Hepatocyte (in vitro differentiated cells): ENCODE data around the gene KCND2. TPM values are rescaled to one million over a fixed set of nuclear protein-coding genes. Genes with fewer than 3 reads are reported as not detected.

Experiments used
- DNase-seq: peaks from one replicate; pipeline ENCODE4 v3.0.0-alpha.2; 2016; ENCODE audit warnings: low spot score
- H2AFZ ChIP-seq: fragments of 200-600 bp; sonication (generic); 2 replicates; pipeline ENCODE4 v1.6.0; 2016; ENCODE audit warnings: antibody characterized with exemption, mild to moderate bottlenecking
- H3K27ac ChIP-seq: fragments of 200-600 bp; sonication (generic); 2 replicates; pipeline ENCODE4 v1.5.1; 2016; ENCODE audit warnings: mild to moderate bottlenecking
- H3K27me3 ChIP-seq: fragments of 200-600 bp; sonication (generic); 2 replicates; pipeline ENCODE4 v1.6.1; 2016
- H3K36me3 ChIP-seq: fragments of 200-600 bp; sonication (generic); replicated peaks from 2 replicates; pipeline ENCODE4 v1.5.1; 2016; ENCODE audit warnings: low read depth; ENCODE audit not compliant: insufficient read depth
- H3K4me1 ChIP-seq: fragments of 200-600 bp; sonication (generic); 2 replicates; pipeline ENCODE4 v1.5.1; 2016; ENCODE audit warnings: mild to moderate bottlenecking, moderate library complexity; ENCODE audit not compliant: insufficient read depth
- H3K4me2 ChIP-seq: fragments of 200-600 bp; sonication (generic); 2 replicates; pipeline ENCODE4 v1.6.0; 2016
- H3K4me3 ChIP-seq: fragments of 200-600 bp; sonication (generic); 2 replicates; pipeline ENCODE4 v1.5.1; 2016; ENCODE audit warnings: mild to moderate bottlenecking
- H3K79me2 ChIP-seq: fragments of 200-600 bp; sonication (generic); 2 replicates; pipeline ENCODE4 v1.6.0; 2017; ENCODE audit warnings: mild to moderate bottlenecking
- H3K9me2 ChIP-seq: fragments of 200-600 bp; sonication (generic); replicated peaks from 2 replicates; pipeline ENCODE4 v1.6.0; 2017; ENCODE audit warnings: mild to moderate bottlenecking; ENCODE audit not compliant: insufficient read depth
- H3K9me3 ChIP-seq: fragments of 200-600 bp; sonication (generic); 2 replicates; pipeline ENCODE4 v1.5.1; 2016; ENCODE audit warnings: low read depth, mild to moderate bottlenecking
- H4K20me1 ChIP-seq: fragments of 200-600 bp; sonication (generic); 2 replicates; pipeline ENCODE4 v1.6.0; 2016; ENCODE audit warnings: mild to moderate bottlenecking; ENCODE audit not compliant: insufficient read depth, poor library complexity, severe bottlenecking
- EZH2 ChIP-seq: fragments of 200-600 bp; sonication (generic); IDR thresholded peaks from 2 replicates; pipeline ENCODE4 v1.6.1; 2016; ENCODE audit warnings: antibody characterized with exemption, mild to moderate bottlenecking, borderline replicate concordance
- EZH2phosphoT487 ChIP-seq: fragments of 200-600 bp; sonication (generic); IDR thresholded peaks from one replicate; pipeline ENCODE4 v1.6.1; 2018; ENCODE audit warnings: antibody characterized with exemption, mild to moderate bottlenecking, low read depth, moderate library complexity; ENCODE audit not compliant: unreplicated experiment, severe bottlenecking
- WGBS: methylation state at CpG from one replicate; pipeline ENCODE4 v1.1.6; 2016; ENCODE audit warnings: low lambda C conversion rate; ENCODE audit errors: missing lambda C conversion rate; 5-methylcytosine and 5-hydroxymethylcytosine counted together
- polyA plus RNA-seq: library from polyadenylated mRNA; unstranded; fragments of >200 nt; fragmentation: Nextera tagmentation; extraction: Ambion mirVana; gene quantifications from 2 replicates; pipeline ENCODE4 v1.2.1, GENCODE V29; 2016
- total RNA-seq: library from RNA; depleted of rRNA; stranded (reverse); fragments of >200 nt; gene quantifications from 2 replicates; pipeline ENCODE4 v1.2.3, GENCODE V29; 2014
- TF ChIP-seq, protein P1 (sequence below): fragments of 200-600 bp; sonication (generic); IDR thresholded peaks from 2 replicates; pipeline ENCODE4 v1.5.1; 2016; ENCODE audit warnings: antibody characterized with exemption, mild to moderate bottlenecking; ENCODE audit not compliant: poor library complexity

The KCND2 gene
- total and polyA plus RNA-seq, 2 experiments from 2014 or later: 0.58 to 3.6 TPM

DNA sequence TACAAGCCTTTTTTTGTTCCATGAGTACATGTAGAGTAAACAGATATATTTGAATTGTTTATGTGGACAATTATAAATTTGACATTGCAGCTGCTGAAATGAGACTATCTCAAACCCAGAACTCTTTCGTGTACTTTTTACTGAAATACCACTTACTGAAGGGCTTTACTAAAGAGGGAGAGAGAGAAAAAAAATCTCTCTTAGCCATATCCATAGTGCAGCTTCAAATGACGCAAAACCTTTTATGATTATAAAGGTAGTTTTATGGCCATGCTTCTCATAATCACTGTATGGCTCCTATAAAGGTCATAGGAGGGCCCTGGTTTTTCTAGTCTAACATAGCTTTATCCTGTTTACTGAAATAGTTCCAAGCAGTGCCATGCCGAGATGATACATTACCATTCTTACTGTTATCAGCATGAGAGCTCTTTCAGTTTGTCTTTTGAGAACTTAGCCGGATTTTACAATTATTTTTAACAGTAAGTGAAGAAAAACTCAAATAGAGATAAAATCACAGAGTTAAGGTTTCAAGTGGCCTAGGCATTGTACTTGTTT, 35.1 kb downstream of the KCND2 start:
- Histone ChIP-seq H3K27ac (peak overlapping the region; percentile 33), H3K27me3 (no peaks in the 10 kb centered on the region), H3K4me3 (no peak overlapping the region), H3K4me1 (peaks cover 27% of the 10 kb centered on the region), H3K4me2 (peak overlapping the region; percentile 59), H2AFZ (peak overlapping the region; percentile 23), H3K9me3 (no peaks in the 10 kb centered on the region), H3K9me2 (no peaks in the 10 kb centered on the region), H4K20me1 (no peaks in the 10 kb centered on the region), H3K79me2 (no peaks in the 10 kb centered on the region), H3K36me3 (no peaks in the 10 kb centered on the region)
- DNase-seq: peak; percentile 6
- no peak for TF ChIP-seq EZH2phosphoT487
- TF ChIP-seq, protein P1, sequence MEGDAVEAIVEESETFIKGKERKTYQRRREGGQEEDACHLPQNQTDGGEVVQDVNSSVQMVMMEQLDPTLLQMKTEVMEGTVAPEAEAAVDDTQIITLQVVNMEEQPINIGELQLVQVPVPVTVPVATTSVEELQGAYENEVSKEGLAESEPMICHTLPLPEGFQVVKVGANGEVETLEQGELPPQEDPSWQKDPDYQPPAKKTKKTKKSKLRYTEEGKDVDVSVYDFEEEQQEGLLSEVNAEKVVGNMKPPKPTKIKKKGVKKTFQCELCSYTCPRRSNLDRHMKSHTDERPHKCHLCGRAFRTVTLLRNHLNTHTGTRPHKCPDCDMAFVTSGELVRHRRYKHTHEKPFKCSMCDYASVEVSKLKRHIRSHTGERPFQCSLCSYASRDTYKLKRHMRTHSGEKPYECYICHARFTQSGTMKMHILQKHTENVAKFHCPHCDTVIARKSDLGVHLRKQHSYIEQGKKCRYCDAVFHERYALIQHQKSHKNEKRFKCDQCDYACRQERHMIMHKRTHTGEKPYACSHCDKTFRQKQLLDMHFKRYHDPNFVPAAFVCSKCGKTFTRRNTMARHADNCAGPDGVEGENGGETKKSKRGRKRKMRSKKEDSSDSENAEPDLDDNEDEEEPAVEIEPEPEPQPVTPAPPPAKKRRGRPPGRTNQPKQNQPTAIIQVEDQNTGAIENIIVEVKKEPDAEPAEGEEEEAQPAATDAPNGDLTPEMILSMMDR: no peak
- no peak for TF ChIP-seq EZH2
- WGBS: 23% methylated on average over 4 of the region's 4 CpGs

DNA sequence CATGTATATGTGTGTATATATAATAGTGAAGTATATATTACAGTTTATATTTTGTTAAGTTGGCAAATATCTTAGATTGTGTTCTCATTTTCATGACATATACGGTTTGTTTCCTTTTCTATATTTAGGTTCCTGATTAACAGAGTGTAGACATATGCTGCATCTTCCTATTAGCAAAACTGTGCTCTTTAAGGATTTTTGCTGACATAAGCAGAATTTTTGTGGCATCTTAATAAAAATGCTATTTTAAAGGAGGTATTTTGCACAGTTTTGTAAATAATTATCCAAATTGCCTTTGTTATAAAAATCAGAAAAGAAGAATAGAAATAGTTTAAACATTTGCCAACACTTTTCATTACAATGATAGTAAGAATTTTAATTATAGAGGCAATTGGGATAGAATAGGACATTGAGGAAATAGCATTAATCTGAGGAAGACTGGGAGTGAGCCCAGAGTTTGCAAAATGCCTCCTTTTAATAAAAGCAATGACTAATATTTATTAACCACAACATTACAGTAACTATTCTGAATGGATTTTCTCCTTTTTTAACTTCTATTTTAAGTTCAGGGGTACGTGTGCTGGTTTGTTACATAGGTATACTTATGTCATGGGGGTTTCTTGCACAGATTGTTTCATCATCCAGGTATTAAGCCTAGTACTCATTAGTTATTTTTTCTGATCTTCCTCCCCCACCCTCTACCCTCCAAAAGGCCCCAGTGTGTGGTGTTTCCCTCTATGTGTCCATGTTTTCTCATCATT, 38.2 kb downstream of the KCND2 start:
- 83% methylated on average over 2 of the region's 2 CpGs for WGBS
- no peak overlapping the region for H3K4me3 ChIP-seq

DNA sequence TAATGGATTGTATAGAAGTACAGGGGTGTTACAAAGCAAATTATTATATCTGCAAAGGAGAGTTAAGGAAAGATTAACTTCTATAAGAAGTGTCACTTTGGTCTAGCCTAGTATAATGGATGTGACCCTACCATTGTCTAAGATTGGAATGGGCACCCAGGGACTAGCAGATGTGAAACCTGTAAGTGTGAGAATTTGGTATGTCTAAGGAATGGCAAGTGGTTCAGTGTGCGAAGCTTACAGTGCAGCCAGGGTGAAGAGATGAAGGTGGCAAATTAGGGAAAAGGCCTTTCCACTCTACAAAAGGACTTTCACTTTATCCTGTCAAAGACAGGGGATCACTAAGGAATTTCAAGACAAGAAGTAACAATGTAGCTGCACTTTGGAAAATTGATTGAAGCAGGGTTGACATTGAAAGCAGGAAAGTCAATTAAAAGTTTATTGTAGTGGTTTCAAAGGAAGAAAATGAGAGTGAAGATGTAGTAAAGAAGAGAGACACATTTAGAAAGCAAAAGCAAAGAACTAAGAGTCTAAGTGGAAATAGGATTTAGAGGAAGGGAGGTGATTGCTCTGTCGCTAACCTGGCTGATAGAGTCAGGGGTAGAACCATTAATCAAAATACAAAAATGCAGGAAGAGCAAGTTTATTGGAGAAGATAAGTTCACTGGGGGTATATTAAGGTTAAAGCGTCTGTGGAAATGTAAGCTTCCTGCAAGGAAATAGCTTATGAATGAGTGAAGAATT, 47.4 kb downstream of the KCND2 start:
- H3K36me3 ChIP-seq: no peaks in the 10 kb centered on the region
- no peak overlapping the region for H3K4me3 ChIP-seq
- H2AFZ ChIP-seq: no peak overlapping the region
- WGBS: 78% methylated on average over 3 of the region's 3 CpGs
- no peak overlapping the region for H3K4me2 ChIP-seq
- no peaks in the 10 kb centered on the region for H3K4me1 ChIP-seq
- no peaks in the 10 kb centered on the region for H3K9me3 ChIP-seq
- no peak for TF ChIP-seq EZH2phosphoT487
- TF ChIP-seq EZH2: no peak
- TF ChIP-seq, protein P1: no peak
- H3K9me2 ChIP-seq: no peaks in the 10 kb centered on the region
- no peaks in the 10 kb centered on the region for H3K27me3 ChIP-seq
- no peak overlapping the region for H3K27ac ChIP-seq
- no peaks in the 10 kb centered on the region for H4K20me1 ChIP-seq
- no peak for DNase-seq
- no peaks in the 10 kb centered on the region for H3K79me2 ChIP-seq

More for the DNA sequence above, 38.2 kb downstream of the KCND2 start:
- no peaks in the 10 kb centered on the region for H3K9me2 ChIP-seq
- H3K79me2 ChIP-seq: no peaks in the 10 kb centered on the region
- H3K27me3 ChIP-seq: no peaks in the 10 kb centered on the region
- H3K4me2 ChIP-seq: no peak overlapping the region
- H3K27ac ChIP-seq: no peak overlapping the region
- TF ChIP-seq, protein P1: no peak
- TF ChIP-seq EZH2 (no peak), EZH2phosphoT487 (no peak)
- DNase-seq: no peak
- H3K4me1 ChIP-seq: peaks cover 27% of the 10 kb centered on the region
- no peaks in the 10 kb centered on the region for H4K20me1 ChIP-seq
- no peak overlapping the region for H2AFZ ChIP-seq
- no peaks in the 10 kb centered on the region for H3K9me3 ChIP-seq
- no peaks in the 10 kb centered on the region for H3K36me3 ChIP-seq
